Right ventricle myocardium inferior (tissue), 1 donor: ENCODE results near the gene EXOSC9. TPM values are rescaled to one million over a fixed set of nuclear protein-coding genes. Genes with fewer than 3 reads are reported as not detected.

ENCODE experiments used
- total RNA-seq: library from RNA; stranded (reverse); fragmentation: NEBNext Ultra II Directional; extraction: Animal tissue kit (Norgen Biotek cat#: 25700); gene quantifications from one replicate; pipeline ENCODE4 v1.2.1, GENCODE V29; 2021
- donor health status: DM: no; HTN: yes; CAD: no; lungs with severe emphysema.

EXOSC9 gene
- total RNA-seq, 1 donor from 2014 or later, result 10.2 TPM

Other genes starting within 250 kb of the EXOSC9 start
- gene ANXA5, start 104.3 kb upstream of the EXOSC9 start, total RNA-seq, result 136 TPM
- not detected for gene SMIM43, start 36.2 kb upstream of the EXOSC9 start, total RNA-seq
- 1.2 TPM for gene CCNA2, start 22.6 kb downstream of the EXOSC9 start, total RNA-seq
- gene BBS7, start 69.2 kb downstream of the EXOSC9 start, total RNA-seq, result 5.4 TPM
- gene TRPC3, start 150.7 kb downstream of the EXOSC9 start, total RNA-seq, result 0.14 TPM